Left ventricle myocardium superior (tissue), 1 donor: ENCODE data around the gene ATOH8. TPM values are rescaled to one million over a fixed set of nuclear protein-coding genes. Genes with fewer than 3 reads are reported as not detected.
A peak's percentile ranks its signal among the peaks of the same experiment; 100 is the strongest.

Experiments used
- ATAC-seq: fragments of 200-7000 bp; cut with Tn5 transposase; one replicate; pipeline ENCODE4 v1.9.1; 2020; ENCODE audit warnings: mild to moderate bottlenecking, moderate library complexity
- DNase-seq: peaks from one replicate; pipeline ENCODE4 v3.0.0-alpha.2; 2020
- intact Hi-C: fragments of 100-400 bp; cut with micrococcal nuclease; formaldehyde crosslinking; loops from one replicate; pipeline ENCODE4 v1.11.0; 2022
- total RNA-seq: library from RNA; stranded (reverse); fragmentation: NEBNext Ultra II Directional; extraction: Animal tissue kit (Norgen Biotek cat#: 25700); gene quantifications from one replicate; pipeline ENCODE4 v1.2.1, GENCODE V29; 2021
- donor health status: DM: no; HTN: yes; CAD: no; lungs with severe emphysema.

Gene ATOH8
- total RNA-seq, 1 donor from 2014 or later, result 29.6 TPM

DNA sequence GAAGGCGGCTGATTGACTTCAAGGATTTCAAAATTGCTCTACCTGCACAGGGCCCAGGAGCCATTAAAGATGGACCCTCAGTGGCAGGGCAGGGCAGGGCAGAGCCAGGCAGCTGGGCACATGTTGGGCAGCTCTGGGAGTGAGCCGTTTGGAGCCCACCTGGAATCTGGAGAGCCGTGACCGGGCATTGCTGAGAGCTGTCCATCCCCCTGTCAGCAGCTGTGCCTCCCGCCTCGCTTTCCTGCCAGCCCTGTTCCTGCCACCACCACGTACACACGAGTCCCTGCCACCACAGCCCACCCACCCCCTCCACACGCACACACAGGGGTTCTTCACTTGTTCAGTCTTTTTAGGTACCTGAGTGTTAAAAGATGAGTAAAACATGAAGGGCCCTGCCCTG, 22.9 kb downstream of the ATOH8 start:
- DNase-seq, result peak; percentile 36
- intact Hi-C loops, result no loop called here

DNA sequence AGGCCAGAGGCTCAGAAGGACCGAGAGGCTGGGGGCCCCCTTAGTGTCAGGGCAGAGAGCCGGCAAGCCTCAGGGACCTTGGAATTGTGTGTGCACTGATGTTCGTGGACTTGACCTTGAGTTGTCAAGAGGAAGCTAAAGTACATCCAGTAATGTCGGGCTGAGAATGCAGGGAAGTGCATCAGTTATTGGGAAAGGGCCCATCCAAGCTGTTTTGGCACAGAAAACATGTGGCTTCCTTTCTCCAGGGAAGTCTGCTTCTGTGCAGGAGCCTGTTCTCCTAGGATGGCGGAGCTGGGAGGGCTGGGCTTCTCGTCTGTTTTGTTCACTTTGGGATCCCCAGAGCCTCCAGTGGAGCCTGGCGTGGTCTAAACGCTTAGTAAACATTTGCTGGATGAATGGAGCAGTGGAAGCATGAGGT, 23.7 kb downstream of the ATOH8 start:
- DNase-seq, result peak; percentile 75
- ATAC-seq, result peak; percentile 43
- intact Hi-C loops, result no loop called here

More for the DNA sequence above, 22.9 kb downstream of the ATOH8 start:
- ATAC-seq, result no peak

DNA sequence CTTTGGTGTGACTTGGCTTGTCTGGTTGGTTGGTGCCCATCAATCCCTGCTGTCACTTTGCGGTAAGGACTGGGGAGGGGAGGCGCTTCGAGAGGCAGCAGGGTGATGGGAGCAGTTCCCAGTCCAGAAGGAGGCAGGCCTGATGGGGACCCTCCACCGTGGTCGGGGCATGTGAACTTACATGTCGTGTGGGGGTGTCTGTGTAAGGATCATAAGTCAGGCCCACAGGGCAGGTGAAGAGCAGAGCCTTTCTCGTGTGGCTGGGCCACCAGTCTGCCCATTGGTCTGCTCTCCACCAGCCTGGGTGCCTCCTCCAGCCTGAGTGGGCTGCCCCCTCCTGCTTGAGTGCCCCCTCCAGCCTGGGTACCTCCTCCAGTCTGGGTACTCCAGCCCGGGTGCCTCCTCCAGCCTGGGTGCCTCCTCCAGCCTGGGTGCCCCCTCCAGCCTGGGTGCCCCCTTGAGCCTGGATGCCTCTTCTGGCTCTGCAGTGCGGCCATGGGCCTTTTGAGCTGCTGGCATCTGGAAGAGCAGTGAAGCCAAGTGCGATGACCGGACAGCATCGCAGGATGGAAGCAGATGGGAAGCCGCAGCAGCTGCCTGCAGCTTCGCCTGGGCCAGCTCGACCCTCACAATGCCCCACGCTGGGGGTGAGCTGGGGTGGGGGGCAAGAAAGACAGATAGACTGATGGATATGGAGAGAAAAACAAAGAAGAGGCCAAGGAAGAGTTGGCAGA, 25.0 kb downstream of the ATOH8 start:
- DNase-seq (peak; percentile 26), ATAC-seq (no peak)
- intact Hi-C loops, result no loop called here

DNA sequence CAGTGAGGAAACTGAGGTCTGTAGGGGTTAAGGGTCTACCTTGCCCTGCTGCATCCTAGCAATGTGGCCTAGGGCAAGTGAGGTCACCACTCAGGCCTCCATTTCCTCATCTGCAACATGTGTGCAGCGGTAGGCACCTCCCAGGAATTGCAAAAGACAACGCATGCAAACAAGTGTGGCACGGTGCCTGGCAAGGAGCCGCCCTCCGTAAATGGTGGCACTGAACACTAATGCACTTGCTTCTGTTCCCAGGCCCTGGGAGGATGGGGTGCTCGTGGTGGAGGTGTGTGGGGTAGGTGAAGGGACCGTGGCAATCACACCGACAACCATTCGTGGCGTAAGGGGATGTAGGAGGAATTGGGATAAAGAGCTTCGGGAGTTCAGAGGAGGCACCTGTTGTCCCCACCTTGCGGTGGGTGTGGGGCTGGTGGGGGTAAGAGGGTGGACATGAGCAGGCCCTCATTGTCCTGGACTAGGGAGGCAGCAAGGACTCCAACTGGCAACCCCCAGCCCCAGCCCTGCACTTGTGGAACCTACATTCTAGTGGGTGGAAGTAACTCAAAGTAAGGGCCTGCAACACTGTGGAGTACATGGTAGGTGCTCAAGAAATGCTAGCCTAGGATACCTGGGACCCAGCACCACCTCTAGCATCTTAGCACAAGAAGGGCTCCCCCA, 26.0 kb downstream of the ATOH8 start:
- intact Hi-C loops, result no loop called here
- ATAC-seq, result no peak
- DNase-seq, result peak; percentile 37

DNA sequence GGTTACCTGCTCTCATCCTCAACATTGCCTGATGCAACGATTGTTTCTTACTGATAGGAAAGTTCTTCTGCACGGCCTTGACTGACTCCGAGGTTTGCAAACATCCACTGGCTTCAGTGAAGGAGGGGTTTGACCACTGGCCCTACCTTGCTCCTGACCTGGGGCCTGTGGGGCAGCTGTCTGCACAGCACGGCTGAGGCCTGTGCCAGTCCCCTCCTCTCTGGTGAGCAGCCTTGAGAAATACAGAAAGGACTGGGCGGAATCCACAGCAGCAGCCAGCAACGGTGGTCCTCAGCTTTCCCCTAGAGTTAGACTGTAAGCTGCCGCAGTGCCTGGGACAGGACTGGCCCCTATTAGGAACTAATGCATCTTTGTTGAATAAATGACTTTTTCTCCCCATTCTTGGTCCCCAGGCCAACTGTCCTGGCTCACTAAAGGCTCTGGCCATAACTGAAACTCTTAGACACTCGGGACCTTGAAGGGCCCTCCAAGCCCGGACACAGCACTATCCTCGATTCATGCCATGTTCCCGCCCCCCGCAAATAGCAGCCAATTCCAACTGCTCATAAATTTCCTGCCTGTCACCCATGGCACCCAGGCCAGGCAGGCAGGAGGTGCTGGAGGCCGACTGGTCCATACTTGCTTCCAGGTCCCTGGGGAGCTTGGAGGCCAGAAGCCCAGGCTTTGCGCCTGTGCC, 26.7 kb downstream of the ATOH8 start:
- intact Hi-C loops, result no loop called here
- ATAC-seq (no peak), DNase-seq (peak; percentile 30)

DNA sequence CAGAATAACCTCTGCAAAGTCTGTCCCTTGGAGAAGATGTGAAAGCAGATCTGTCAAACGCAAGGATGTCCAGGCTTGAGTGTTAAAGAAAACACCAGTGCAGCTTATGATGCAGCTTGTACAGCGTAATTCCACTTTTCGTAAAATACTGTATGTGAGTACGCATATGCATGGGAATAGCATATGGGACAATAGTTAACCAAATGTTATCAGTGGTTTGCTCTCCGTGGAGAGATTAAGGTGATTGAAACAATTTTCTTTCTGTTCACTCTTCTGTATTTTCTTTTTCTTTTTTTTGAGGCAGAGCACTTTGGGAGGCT, 27.2 kb downstream of the ATOH8 start:
- DNase-seq (no peak), ATAC-seq (no peak)
- intact Hi-C loops, result no loop called here

DNA sequence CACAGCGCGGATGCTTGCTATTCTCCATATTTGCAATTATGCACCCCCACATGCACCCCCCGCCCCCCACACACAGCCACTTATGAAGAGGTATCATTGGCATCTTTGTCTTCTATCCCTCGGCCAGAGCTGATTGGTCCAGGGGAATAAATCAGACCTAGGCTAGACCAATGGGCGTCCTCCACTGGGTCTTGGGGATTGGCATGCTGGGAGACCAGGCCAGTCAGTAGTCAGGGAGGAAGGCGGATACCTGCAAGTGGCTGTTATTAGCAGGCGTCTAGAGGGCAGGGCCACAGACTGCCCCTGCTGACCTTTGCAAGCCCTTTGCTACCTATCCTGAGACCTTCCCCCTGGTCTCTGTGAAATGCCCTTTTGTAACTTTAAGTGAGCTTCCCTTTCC, 30.0 kb downstream of the ATOH8 start:
- no peak for ATAC-seq
- intact Hi-C loops, result no loop called here
- DNase-seq, result no peak

DNA sequence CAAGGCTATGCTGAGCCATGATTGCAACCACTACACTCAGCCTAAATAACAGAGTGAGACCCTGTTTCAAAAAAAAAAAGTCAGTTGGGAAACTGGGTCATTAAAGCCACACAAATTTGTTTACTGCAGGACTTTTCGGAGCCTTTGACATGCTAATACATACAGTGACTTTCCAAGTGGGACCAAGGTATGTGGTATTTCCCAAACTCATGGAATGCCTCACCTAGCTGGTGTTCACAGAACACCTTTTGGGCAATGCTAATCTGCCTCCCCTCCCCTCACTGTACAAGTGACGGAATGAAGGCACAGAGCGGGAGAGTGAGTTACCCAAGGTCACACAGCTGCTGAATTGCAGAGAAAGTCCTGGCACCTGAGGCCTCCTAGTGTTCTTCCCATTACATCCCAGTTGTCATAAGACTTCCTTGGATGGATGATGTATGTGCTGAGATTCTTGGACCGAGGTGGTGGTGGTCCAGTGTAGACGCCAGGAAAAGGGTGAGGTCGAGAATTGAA, 30.7 kb downstream of the ATOH8 start:
- DNase-seq (no peak), ATAC-seq (no peak)
- intact Hi-C loops, result no loop called here

DNA sequence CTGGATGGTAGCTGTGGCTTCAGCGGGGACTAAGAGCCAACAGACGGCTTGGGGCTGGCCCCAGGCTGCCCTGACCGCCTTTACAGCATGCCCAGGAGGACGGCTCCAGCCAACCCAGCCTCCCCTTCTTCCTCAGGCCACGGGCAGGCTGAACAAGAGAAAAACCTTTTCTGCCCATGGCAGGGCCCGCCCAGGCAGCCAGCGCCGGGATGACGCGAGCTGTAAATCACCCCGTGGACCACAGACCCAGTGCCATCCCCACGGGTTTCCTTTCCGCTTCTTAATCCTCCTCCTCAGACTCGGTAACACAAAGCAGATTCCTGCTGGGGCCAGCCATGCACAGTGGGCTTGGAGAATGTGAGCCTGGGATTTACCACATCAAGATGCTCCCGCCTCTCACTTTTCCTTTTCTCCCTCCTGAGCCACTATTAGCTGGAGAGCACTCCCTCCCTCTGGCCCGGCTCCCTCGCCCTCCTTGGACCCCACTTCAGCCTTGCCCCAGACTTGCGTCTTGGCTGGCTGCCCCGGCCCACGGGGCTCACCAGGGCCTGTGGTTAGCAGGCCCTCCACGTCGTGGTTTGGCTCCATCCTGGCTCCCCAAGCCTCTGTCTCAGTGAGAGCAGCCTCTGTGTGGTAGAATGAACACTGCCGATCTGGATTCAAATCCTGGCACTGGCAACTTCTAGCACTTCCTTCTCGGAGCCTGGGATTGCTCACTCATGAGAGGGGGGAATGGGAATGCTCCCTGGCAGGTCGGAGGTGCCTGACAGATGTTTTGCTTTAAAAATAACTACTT, 31.4 kb downstream of the ATOH8 start:
- peak; percentile 61 for DNase-seq
- peak; percentile 68 for ATAC-seq

DNA sequence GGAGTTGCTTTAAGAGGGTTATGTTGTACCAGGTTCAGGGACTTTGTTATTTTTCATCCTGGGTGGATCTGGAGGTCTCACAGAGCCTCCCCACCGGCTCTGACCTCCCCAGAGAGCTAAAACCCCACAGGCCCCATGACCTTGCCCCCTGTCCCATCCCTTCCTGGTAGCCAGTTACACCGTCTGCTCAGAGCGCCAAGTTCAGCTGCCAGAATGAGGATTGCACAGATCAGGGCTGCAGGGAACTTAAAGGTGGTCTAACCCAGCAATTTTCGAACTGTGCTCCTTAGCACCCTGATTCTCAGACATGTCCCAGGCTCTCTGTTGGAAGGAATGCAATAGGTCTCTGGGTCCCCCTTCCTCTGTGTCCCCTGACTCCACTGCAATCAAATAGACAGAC, 32.1 kb downstream of the ATOH8 start:
- intact Hi-C loops, result no loop called here
- peak; percentile 48 for ATAC-seq
- DNase-seq, result no peak

More for the DNA sequence above, 31.4 kb downstream of the ATOH8 start:
- intact Hi-C loops, result no loop called here

DNA sequence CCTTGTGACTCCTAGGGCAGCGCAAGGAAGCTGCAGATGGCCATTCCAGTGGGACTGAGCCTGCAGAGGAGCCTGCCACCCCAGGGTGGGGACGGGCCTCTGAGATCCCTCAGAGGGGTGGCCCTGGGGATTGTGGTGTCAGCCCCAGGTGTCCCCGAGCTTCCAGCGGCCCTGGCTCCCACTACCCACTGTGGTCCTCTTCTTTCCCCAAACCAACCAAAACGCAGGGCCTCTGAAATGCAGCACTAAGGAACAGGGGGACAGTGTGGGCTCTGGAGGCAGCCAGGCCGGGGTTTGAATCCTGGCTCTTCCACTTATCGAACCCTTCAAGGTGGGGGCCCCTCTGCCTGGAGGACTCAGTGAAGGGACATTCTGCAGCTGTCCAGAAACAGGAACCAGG, 32.7 kb downstream of the ATOH8 start:
- DNase-seq (no peak), ATAC-seq (no peak)
- intact Hi-C loops, result no loop called here

DNA sequence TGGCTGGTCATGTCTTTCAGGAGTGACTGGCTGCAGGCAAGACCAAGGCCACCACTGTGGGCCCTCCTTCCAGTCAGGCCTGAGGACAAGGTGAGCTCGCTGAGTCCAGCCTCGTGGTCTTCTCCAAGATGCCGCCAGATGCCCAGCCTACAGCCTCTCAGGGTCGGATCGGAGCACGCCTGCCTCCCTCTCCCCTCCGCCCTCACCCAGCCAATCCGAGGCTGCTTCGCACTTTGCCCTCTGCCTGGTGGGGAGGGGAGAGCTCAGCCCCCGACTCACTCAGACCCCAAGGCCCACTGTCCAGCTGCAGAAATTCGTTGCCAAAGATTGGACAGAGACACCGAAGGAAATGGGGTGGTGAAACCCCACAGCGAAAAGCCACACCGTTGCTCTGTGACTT, 33.1 kb downstream of the ATOH8 start:
- intact Hi-C loops, result no loop called here

DNA sequence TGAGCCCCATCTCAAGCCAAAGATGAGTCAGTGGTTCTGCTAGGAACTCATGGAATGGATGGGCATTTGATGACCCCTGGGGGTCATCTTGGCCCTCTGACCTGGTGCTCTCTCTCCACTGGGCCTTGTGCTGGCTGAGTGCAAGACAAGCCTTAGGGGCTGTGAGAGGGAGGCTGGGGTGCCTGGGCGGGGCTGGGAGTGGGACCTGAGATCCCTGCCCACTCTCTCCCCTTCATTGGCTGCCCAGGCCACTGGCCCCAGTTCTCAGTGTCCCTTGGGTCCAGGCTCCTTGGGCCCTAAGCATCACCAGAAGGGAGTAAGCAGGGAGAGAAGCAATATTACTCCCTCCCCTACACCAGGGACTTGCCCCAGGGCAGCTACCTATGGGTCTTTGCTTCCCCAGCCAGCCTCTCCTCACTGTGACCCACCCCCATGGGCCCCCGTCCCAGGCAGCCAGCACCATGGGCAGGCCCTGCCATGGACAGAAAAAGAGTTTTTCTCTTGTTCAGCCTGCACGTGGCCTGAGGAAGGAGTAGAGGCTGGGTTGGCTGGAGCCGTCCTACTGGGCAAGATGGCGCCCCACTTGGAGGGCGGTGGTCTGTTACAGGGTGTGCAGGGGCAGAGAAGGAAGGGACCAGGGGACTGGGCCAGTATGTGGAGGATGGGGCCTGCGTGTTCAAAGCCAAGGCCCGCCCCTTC, 33.6 kb downstream of the ATOH8 start:
- intact Hi-C loops, result no loop called here
- ATAC-seq, result no peak
- no peak for DNase-seq

More for the DNA sequence above, 33.1 kb downstream of the ATOH8 start:
- DNase-seq, result no peak
- no peak for ATAC-seq

DNA sequence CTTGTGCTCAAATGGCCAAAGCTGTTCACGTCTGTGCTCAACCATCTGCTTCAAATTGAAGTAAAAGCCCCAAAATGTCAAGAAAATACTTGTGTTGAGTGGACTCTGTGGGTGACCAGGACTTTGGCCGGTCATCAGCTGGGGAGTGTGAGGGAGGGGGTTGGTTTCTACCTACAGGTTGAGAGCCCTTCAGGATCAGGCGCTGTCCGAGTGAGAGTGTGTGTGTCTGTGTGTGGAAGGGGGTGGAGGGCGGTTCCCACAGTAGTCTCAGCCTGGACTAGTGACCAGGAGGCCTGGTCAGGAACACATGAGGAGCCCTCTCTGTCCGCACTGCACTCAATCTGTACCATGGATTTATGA, 34.2 kb downstream of the ATOH8 start:
- DNase-seq (no peak), ATAC-seq (no peak)
- intact Hi-C loops, result no loop called here

DNA sequence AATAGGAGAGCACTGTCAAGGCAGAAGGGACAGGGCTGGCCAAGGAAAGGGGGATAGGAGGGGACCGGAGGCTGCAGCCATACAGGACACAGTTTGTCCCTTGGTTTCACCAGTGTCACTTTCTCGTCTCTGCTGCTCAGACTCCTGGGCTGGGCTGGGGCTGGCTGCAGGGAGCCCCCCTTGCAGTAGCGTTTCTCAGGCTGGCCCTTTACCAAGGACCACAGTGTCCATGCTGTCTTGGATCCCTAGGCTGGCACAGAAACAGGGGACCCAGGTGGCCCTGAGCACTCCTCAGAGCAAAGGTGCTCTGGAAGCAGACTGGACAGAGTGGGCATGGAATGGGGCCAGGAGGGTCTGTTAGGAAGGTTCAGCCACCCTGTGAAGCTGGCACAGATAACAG, 34.8 kb downstream of the ATOH8 start:
- no peak for ATAC-seq
- DNase-seq, result no peak
- intact Hi-C loops, result no loop called here

DNA sequence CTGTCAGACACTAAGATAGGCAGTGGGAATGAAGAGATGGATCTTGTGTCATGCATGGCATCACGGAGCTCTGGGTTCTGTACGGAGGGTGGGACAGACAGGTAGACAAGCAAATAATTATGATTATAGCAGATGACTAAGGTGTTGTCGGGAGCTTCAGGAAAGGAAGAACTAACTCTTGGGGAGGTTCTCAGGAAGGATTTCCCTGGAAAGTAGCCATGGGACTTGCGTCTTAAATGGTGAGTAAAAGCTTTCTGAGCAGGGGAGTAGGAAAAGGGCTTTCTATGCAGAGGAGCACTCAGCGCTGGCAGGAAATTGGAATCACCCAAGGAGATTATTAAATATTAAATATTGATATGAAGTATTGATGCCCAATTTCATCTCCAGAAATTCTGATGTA, 35.5 kb downstream of the ATOH8 start:
- ATAC-seq (no peak), DNase-seq (no peak)
- intact Hi-C loops, result no loop called here

DNA sequence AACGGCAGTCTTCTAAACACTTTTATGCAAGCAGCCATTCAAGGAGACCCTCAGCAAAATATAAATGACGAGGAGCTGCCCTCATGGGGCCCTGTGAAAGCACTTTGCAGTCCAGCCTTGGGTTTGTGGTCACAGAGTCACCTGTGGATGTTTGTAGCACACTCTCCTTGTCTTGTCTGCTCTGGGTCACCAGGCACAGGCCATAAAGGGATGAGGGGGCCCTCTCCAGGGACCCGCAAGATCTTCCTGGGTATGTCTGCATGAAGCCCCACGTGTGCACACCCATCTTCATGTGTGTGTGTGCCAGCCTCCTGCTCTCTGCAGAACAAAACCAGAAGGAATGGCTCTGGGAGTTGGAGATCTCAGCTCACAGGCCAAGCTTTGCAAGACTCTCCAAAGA, 36.2 kb downstream of the ATOH8 start:
- intact Hi-C loops, result no loop called here
- no peak for ATAC-seq
- no peak for DNase-seq

DNA sequence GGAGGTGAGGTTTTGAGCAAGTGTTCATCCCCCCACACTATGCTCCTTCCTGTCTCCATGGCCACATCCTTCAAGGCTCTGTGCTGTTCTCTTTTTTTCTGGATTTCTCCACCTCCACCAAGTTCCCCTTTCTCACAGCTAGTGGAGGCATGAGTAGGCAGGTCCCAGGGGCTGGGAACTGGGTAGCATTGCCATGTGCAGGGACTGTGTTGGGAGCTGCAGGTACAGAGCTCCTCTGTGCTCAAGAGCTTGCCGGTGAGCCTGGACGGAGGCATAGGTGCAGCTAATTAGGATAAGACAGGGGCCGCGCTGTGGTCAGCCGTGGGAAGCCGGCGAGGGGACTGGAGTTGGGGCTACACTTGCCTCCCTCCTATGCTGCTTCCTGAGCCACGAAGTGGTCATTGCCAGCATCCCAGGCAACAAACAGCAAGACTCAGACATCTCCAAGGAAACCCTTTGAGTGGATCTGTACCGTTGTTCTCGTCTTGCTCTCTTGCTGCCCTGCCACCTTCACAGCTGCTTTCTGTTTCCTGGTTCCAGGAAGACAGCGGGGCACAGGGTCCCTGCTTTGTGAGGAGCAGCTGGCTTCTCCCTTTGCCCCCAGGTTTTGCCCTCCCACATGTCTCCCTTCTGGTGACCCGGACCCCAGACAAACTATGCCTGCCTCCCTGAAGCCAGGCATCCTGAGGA, 36.9 kb downstream of the ATOH8 start:
- ATAC-seq, result no peak
- DNase-seq, result peak; percentile 13
- intact Hi-C loops, result no loop called here
